ENCODE results near the gene GNB1. TPM values are rescaled to one million over a fixed set of nuclear protein-coding genes. Genes with fewer than 3 reads are reported as not detected.

GNB1 gene
- total and polyA plus RNA-seq, 9 of the 15 experiments (the other 6 are each of a cell fraction or from before 2014, with no cell fraction given) = 34.3 to 388 (median 114) TPM

DNA sequence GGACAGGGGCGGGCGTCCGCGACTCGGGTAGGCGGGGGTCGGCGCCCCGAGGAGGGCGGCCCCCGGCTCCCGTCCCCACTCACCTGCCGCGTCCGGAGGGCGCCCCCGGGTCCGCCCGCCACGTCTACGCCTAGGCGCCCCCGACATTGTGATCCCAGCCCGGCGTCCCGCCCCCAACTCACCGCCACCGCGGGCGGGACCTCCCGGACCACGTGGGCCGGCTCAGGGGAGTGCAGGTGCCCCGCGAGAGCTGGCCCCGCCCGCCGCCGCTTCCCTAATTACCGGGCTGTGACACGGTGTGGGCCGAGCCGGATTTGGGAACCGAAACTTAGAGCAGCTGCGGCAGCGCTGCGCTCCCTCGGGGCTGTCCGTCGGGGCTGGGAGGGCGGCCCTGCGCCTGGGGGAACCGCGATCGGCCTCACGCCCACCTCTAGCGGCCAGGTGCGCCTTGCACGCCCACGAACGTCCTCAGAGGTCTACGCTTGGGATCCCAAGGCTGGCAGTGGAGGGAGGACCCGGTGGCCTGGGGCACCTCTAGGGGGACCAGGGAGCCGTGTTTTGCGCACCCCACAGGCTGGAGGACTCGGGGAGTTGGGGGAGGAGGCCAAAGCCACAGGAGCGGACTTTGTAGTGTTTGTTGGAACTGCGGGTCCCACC, 112.1 kb downstream of the GNB1 start:
- in situ Hi-C loops (cut with MboI) (no loop called here), intact Hi-C loops (cut with micrococcal nuclease) (loop anchor here (2.0 kb wide), 1 partner anchor 20 kb away; no protein-coding TSS in a partner anchor)
- TSS peak; percentile 82 for BruUV-seq (replicated peaks)
- ChIA-PET POLR2A (interaction anchor here (1.1 to 2.3 kb wide), 2 partner anchors 10 to 20 kb away, joined by 5 to 12 read pairs; no protein-coding TSS in a partner anchor), CTCF (ENCODE audit: low intra/inter-chr PET ratio) (interaction anchor here (0.6 kb wide), 1 partner anchor 129 kb away, joined by 3 read pairs; no protein-coding TSS in a partner anchor)
- peak; percentile 40 for FAIRE-seq
- peak overlapping the region; percentile 92 for H3K4me2 ChIP-seq (ENCODE audit: insufficient read depth, low read length)
- ATAC-seq = peak; percentile 57
- H3K9me3 ChIP-seq (replicated peaks; ENCODE audit: control insufficient read depth, insufficient read depth, low read depth, low read length) = peaks cover under 1% of the 10 kb centered on the region; the same call in 1 of the 2 replicates
- peak overlapping the region; percentile 87 for H2AFZ ChIP-seq (ENCODE audit: low read depth, low read length)
- peak; percentile 89 to 91 (median 90) for DNase-seq (ENCODE audit: extremely low read depth in 1 of 4, low spot score in 3 of 4)
- H3K4me3 ChIP-seq = peak overlapping the region; percentile 88
- H3K27me3 ChIP-seq (ENCODE audit: control insufficient read depth in 2 of 2, insufficient read depth in 2 of 2, low read length in 2 of 2) = no peaks in the 10 kb centered on the region
- H3K9ac ChIP-seq (ENCODE audit: insufficient read depth in 1 of 2, low read depth in 2 of 2, low read length in 2 of 2) = peak overlapping the region; percentile 96 to 100
- WGBS (ENCODE audit: insufficient coverage, low coverage, missing lambda C conversion rate) = 2% methylated on average over 38 of the region's 68 CpGs
- peaks cover 29% of the 10 kb centered on the region for H3K36me3 ChIP-seq (ENCODE audit: control insufficient read depth, insufficient read depth, low read length)
- H3K4me1 ChIP-seq (replicated peaks in 1 of 2; ENCODE audit: control insufficient read depth in 2 of 2, insufficient read depth in 2 of 2, low read length in 2 of 2) = peaks cover 68 to 78% of the 10 kb centered on the region in 2 experiments
- no peaks in the 10 kb centered on the region for H3K9me1 ChIP-seq (ENCODE audit: control insufficient read depth, insufficient read depth, low read length)
- H3K79me2 ChIP-seq (ENCODE audit: control insufficient read depth, insufficient read depth, low read length) = peaks cover 46% of the 10 kb centered on the region
- peaks cover 16% of the 10 kb centered on the region; the same call in 1 of the 2 replicates for H4K20me1 ChIP-seq (replicated peaks; ENCODE audit: control insufficient read depth, insufficient read depth, low read length)
- peak overlapping the region; percentile 94 for H3K27ac ChIP-seq (ENCODE audit: extremely low read depth, low read depth, low read length)
- peak; percentile 57 for TF ChIP-seq TBP (optimal IDR thresholded peaks at IDR 0.05; ENCODE audit: low read depth, low read length)
- TF ChIP-seq, protein P1, sequence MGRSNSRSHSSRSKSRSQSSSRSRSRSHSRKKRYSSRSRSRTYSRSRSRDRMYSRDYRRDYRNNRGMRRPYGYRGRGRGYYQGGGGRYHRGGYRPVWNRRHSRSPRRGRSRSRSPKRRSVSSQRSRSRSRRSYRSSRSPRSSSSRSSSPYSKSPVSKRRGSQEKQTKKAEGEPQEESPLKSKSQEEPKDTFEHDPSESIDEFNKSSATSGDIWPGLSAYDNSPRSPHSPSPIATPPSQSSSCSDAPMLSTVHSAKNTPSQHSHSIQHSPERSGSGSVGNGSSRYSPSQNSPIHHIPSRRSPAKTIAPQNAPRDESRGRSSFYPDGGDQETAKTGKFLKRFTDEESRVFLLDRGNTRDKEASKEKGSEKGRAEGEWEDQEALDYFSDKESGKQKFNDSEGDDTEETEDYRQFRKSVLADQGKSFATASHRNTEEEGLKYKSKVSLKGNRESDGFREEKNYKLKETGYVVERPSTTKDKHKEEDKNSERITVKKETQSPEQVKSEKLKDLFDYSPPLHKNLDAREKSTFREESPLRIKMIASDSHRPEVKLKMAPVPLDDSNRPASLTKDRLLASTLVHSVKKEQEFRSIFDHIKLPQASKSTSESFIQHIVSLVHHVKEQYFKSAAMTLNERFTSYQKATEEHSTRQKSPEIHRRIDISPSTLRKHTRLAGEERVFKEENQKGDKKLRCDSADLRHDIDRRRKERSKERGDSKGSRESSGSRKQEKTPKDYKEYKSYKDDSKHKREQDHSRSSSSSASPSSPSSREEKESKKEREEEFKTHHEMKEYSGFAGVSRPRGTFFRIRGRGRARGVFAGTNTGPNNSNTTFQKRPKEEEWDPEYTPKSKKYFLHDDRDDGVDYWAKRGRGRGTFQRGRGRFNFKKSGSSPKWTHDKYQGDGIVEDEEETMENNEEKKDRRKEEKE (IDR thresholded peaks at IDR 0.05; ENCODE audit: borderline replicate concordance in 1 of 2, control insufficient read depth in 1 of 2, low read depth in 2 of 2, low read length in 1 of 2) = 0 out of 4 replicates have a peak, but pooled peaks of 1 of the 2 experiments have one; percentile 53
- peak; percentile 48; the same call in 1 of the 2 replicates for TF ChIP-seq BCOR (IDR thresholded peaks at IDR 0.05)
- TF ChIP-seq, protein P2, sequence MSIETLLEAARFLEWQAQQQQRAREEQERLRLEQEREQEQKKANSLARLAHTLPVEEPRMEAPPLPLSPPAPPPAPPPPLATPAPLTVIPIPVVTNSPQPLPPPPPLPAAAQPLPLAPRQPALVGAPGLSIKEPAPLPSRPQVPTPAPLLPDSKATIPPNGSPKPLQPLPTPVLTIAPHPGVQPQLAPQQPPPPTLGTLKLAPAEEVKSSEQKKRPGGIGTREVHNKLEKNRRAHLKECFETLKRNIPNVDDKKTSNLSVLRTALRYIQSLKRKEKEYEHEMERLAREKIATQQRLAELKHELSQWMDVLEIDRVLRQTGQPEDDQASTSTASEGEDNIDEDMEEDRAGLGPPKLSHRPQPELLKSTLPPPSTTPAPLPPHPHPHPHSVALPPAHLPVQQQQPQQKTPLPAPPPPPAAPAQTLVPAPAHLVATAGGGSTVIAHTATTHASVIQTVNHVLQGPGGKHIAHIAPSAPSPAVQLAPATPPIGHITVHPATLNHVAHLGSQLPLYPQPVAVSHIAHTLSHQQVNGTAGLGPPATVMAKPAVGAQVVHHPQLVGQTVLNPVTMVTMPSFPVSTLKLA (conservative IDR thresholded peaks at IDR 0.05) = peak; percentile 96 to 97
- TF ChIP-seq CCNT2 (IDR thresholded peaks at IDR 0.05; ENCODE audit: borderline replicate concordance, extremely low read depth, insufficient read length, low read depth, low read length) = peak; percentile 53
- TF ChIP-seq POLR2A (conservative IDR thresholded peaks at IDR 0.05) = peak; percentile 75
- peak; percentile 83 for TF ChIP-seq EP400 (IDR thresholded peaks at IDR 0.05)
- no peak for TF ChIP-seq MYBL2 (IDR thresholded peaks at IDR 0.05; ENCODE audit: low read depth)
- TF ChIP-seq MYBL2 (CRISPR knock-in tag; IDR thresholded peaks at IDR 0.05; ENCODE audit: borderline replicate concordance) = no peak
- TF ChIP-seq, protein P3, sequence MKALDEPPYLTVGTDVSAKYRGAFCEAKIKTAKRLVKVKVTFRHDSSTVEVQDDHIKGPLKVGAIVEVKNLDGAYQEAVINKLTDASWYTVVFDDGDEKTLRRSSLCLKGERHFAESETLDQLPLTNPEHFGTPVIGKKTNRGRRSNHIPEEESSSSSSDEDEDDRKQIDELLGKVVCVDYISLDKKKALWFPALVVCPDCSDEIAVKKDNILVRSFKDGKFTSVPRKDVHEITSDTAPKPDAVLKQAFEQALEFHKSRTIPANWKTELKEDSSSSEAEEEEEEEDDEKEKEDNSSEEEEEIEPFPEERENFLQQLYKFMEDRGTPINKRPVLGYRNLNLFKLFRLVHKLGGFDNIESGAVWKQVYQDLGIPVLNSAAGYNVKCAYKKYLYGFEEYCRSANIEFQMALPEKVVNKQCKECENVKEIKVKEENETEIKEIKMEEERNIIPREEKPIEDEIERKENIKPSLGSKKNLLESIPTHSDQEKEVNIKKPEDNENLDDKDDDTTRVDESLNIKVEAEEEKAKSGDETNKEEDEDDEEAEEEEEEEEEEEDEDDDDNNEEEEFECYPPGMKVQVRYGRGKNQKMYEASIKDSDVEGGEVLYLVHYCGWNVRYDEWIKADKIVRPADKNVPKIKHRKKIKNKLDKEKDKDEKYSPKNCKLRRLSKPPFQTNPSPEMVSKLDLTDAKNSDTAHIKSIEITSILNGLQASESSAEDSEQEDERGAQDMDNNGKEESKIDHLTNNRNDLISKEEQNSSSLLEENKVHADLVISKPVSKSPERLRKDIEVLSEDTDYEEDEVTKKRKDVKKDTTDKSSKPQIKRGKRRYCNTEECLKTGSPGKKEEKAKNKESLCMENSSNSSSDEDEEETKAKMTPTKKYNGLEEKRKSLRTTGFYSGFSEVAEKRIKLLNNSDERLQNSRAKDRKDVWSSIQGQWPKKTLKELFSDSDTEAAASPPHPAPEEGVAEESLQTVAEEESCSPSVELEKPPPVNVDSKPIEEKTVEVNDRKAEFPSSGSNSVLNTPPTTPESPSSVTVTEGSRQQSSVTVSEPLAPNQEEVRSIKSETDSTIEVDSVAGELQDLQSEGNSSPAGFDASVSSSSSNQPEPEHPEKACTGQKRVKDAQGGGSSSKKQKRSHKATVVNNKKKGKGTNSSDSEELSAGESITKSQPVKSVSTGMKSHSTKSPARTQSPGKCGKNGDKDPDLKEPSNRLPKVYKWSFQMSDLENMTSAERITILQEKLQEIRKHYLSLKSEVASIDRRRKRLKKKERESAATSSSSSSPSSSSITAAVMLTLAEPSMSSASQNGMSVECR (CRISPR knock-in tag; IDR thresholded peaks at IDR 0.05) = peak; percentile 91
- no peak for TF ChIP-seq THRAP3 (IDR thresholded peaks at IDR 0.05; ENCODE audit: borderline replicate concordance)
